HepG2 (cell line): ENCODE data around the gene MKS1. TPM values are rescaled to one million over a fixed set of nuclear protein-coding genes. Genes with fewer than 3 reads are reported as not detected.

Experiments used
- ATAC-seq: fragments of 200-7000 bp; cut with Tn5 transposase; 3 replicates; pipeline ENCODE4 v1.9.1; 2020; ENCODE audit warnings: mild to moderate bottlenecking, moderate library complexity
- BruUV-seq: library from RNA; stranded (reverse); fragments of 400-500 nt; replicated peaks from 2 replicates; lab custom pipeline; 2021; lab: Mats Ljungman, UMichigan
- CTCF ChIA-PET: fragments of 300-600 bp; formaldehyde crosslinking; extraction: SDS; loops from one replicate; lab custom pipeline; 2021; ENCODE audit warnings: low total read pairs, inconsistent platforms, low intra/inter-chr PET ratio; lab: Yijun Ruan, JAX
- POLR2A ChIA-PET: fragments of 350-600 bp; sonication (Branson Sonifier 250); formaldehyde crosslinking; loops from one replicate; lab custom pipeline; 2020; ENCODE audit warnings: antibody characterized with exemption, inconsistent platforms; lab: Yijun Ruan, JAX
- DNase-seq: peaks from one replicate; pipeline ENCODE4 v3.0.0-alpha.2; 2015; ENCODE audit warnings: low spot score
- FAIRE-seq: peaks from 3 replicates; lab custom pipeline; 2011; peaks lifted over from hg19 to GRCh38; lab: Jason Lieb, UNC
- H2AFZ ChIP-seq: one replicate; pipeline ENCODE4 v1.6.1; 2011; ENCODE audit warnings: low read length, inconsistent platforms
- H3K27ac ChIP-seq: fragments of 300-600 bp; 3 replicates; pipeline ENCODE4 v1.8.0; 2011; ENCODE audit warnings: mixed run types, mild to moderate bottlenecking, mixed read lengths, low read length, inconsistent platforms; ENCODE audit not compliant: insufficient read depth; ENCODE audit errors: extremely low read length
- H3K27me3 ChIP-seq, 2 experiments: fragments of 200-600 bp in 1 of 2; 2 replicates in 1 of 2; 3 replicates in 1 of 2; pipeline versions ENCODE4 v1.6.0 to v1.8.0; 2011; ENCODE audit warnings: low read length in 2 of 2, mild to moderate bottlenecking in 2 of 2, moderate library complexity in 2 of 2, inconsistent platforms in 1 of 2; ENCODE audit not compliant: insufficient read depth in 2 of 2, control insufficient read depth in 1 of 2
- H3K36me3 ChIP-seq, 2 experiments: fragments of 200-600 bp in 1 of 2; replicated peaks in 1 of 2; 2 replicates in 1 of 2; 3 replicates in 1 of 2; pipeline versions ENCODE4 v1.5.1 to v1.8.0; 2011; ENCODE audit warnings: low read length in 2 of 2, inconsistent platforms in 1 of 2; ENCODE audit not compliant: insufficient read depth in 2 of 2, control insufficient read depth in 1 of 2
- H3K4me1 ChIP-seq: 2 replicates; pipeline ENCODE4 v1.5.1; 2012; ENCODE audit warnings: low read length, inconsistent platforms; ENCODE audit not compliant: insufficient read depth
- H3K4me2 ChIP-seq: 2 replicates; pipeline ENCODE4 v1.6.0; 2011; ENCODE audit warnings: low read depth, low read length, inconsistent platforms
- H3K4me3 ChIP-seq, 3 experiments: fragments of 200-600 bp in 1 of 3; sonication (generic), shearing (Covaris generic) in 1 of 3; replicated peaks in 1 of 3; 2 replicates each; pipeline ENCODE4 v1.5.1; 2011 to 2016; ENCODE audit warnings: low read length in 3 of 3, inconsistent platforms in 2 of 3, low read depth in 2 of 3, mild to moderate bottlenecking in 2 of 3, control low read depth in 1 of 3, mixed read lengths in 1 of 3; ENCODE audit not compliant: insufficient read depth in 1 of 3
- H3K79me2 ChIP-seq: one replicate; pipeline ENCODE4 v1.6.1; 2011; ENCODE audit warnings: low read length, inconsistent platforms; ENCODE audit not compliant: insufficient read depth
- H3K9ac ChIP-seq: 2 replicates; pipeline ENCODE4 v1.6.0; 2011; ENCODE audit warnings: mild to moderate bottlenecking, low read depth, low read length, inconsistent platforms; ENCODE audit not compliant: insufficient read depth
- H3K9me3 ChIP-seq: 2 replicates; pipeline ENCODE4 v1.5.1; 2012; ENCODE audit warnings: mild to moderate bottlenecking, low read length
- H4K20me1 ChIP-seq: 2 replicates; pipeline ENCODE4 v1.6.0; 2011; ENCODE audit warnings: inconsistent platforms, mild to moderate bottlenecking, low read length, moderate library complexity; ENCODE audit not compliant: insufficient read depth
- CREBL2 ChIP-seq: sonication (generic); formaldehyde crosslinking; IDR thresholded peaks from 2 replicates; pipeline ENCODE4 v1.8.1; 2023; ENCODE audit warnings: missing genetic modification reagents, mild to moderate bottlenecking, borderline replicate concordance
- ELF1 ChIP-seq: sonication (generic); formaldehyde crosslinking; IDR thresholded peaks from 2 replicates; pipeline ENCODE4 v1.4.0; 2020; ENCODE audit warnings: missing genetic modification reagents
- KDM3A ChIP-seq: IDR thresholded peaks from 2 replicates; pipeline ENCODE4 v1.6.1; 2018; ENCODE audit warnings: low read depth, missing compliant biosample characterization
- LCORL ChIP-seq, 2 experiments: fragments of 450-650 bp in 1 of 2; sonication (generic) in 1 of 2; formaldehyde crosslinking in 1 of 2; IDR thresholded peaks; 2 replicates each; pipeline versions ENCODE4 v1.5.0 to v1.6.1; 2017 to 2020; ENCODE audit warnings: antibody characterized with exemption in 1 of 2, missing genetic modification reagents in 1 of 2
- MATR3 ChIP-seq: sonication (generic); formaldehyde crosslinking; IDR thresholded peaks from 2 replicates; pipeline ENCODE4 v1.4.0; 2020; ENCODE audit warnings: missing genetic modification reagents
- MAX ChIP-seq: IDR thresholded peaks from 2 replicates; pipeline ENCODE4 v1.6.1; 2012; ENCODE audit warnings: inconsistent platforms
- PHF8 ChIP-seq: sonication (generic); formaldehyde crosslinking; IDR thresholded peaks from 2 replicates; pipeline ENCODE4 v1.5.0; 2020; ENCODE audit warnings: missing genetic modification reagents
- REST ChIP-seq, 2 experiments: IDR thresholded peaks; 2 replicates each; pipeline ENCODE4 v1.6.1; 2011 to 2012; ENCODE audit warnings: low read length in 2 of 2, borderline replicate concordance in 1 of 2, low read depth in 1 of 2, mild to moderate bottlenecking in 1 of 2, moderate library complexity in 1 of 2
- ZMYM3 ChIP-seq: sonication (generic); formaldehyde crosslinking; IDR thresholded peaks from 2 replicates; pipeline ENCODE4 v1.5.1; 2020; ENCODE audit warnings: mild to moderate bottlenecking, missing genetic modification reagents
- WGBS: methylation state at CpG from one replicate; pipeline ENCODE4 v1.1.6; 2017; ENCODE audit warnings: low lambda C conversion rate; 5-methylcytosine and 5-hydroxymethylcytosine counted together
- in situ Hi-C: cut with HindIII; loops from 2 replicates; pipeline ENCODE4 v1.10.0; 2017; ENCODE audit warnings: low pct_unique_long_range_greater_than_20kb; ENCODE audit not compliant: extremely low pct_ligation_motif_present
- intact Hi-C: fragments of 100-400 bp; cut with micrococcal nuclease; formaldehyde crosslinking; loops from one replicate; pipeline ENCODE4 v1.10.0; 2022; ENCODE audit not compliant: unreplicated experiment
- polyA plus RNA-seq, 8 experiments: library from polyadenylated mRNA; depleted of rRNA in 3 of 8; stranded (reverse) in 7 of 8; unstranded in 1 of 8; fragments of >200 nt; fragmentation: Illumina TruSeq in 4 of 8; extraction: Trizol in 4 of 8; gene quantifications; 2 replicates each; pipeline versions ENCODE4 v1.2.1 to v1.2.3, GENCODE V29; 2011 to 2016; ENCODE audit warnings: low read depth in 4 of 8, missing spikeins in 1 of 8, mixed read lengths in 1 of 8; ENCODE audit not compliant: insufficient read depth in 1 of 8
- total RNA-seq, 5 experiments: library from RNA; depleted of rRNA; stranded (reverse); fragments of >200 nt; fragmentation: Illumina TruSeq; extraction: Trizol; gene quantifications; 2 replicates each; pipeline ENCODE4 v1.2.3, GENCODE V29; 2016; ENCODE audit warnings: low read depth in 1 of 5

The MKS1 gene
- total and polyA plus RNA-seq, 2 of the 13 experiments (the other 11 are each of a cell fraction or from before 2014, with no cell fraction given), result 16.1 to 26.3 TPM

GRCh38 chr17:58264407-58265103 is 45.5 kb upstream of the MKS1 start:
- no peak for ATAC-seq
- no peak overlapping the region for H3K27ac ChIP-seq
- no peak for FAIRE-seq
- no peak overlapping the region for H3K9ac ChIP-seq
- in situ Hi-C loops, result no loop called here
- no peaks in the 10 kb centered on the region for H3K9me3 ChIP-seq
- DNase-seq, result no peak
- no peak overlapping the region for H2AFZ ChIP-seq
- no peak overlapping the region for H3K4me3 ChIP-seq
- H3K79me2 ChIP-seq, result no peaks in the 10 kb centered on the region
- no peaks in the 10 kb centered on the region for H4K20me1 ChIP-seq
- TF ChIP-seq MATR3 (CRISPR knock-in tag) (no peak), CREBL2 (CRISPR knock-in tag) (no peak)
- TF ChIP-seq, all 625 proteins: peak for 0
- WGBS, result 50% methylated on average over 6 of the region's 6 CpGs
- CTCF ChIA-PET, result no interaction called here
- no peaks in the 10 kb centered on the region for H3K4me1 ChIP-seq
- BruUV-seq, result no TSS peak
- peaks cover 3 to 46% of the 10 kb centered on the region in 2 experiments; a peak in 4 of 5 replicates for H3K27me3 ChIP-seq
- POLR2A ChIA-PET, result no interaction called here
- no peak overlapping the region for H3K4me2 ChIP-seq
- intact Hi-C loops, result no loop called here
- no peaks in the 10 kb centered on the region for H3K36me3 ChIP-seq

- WGBS, result 0% methylated on average over 1 of the region's 1 CpG
- CTCF ChIA-PET, result no interaction called here
- no peak for DNase-seq
- H3K9ac ChIP-seq, result no peak overlapping the region
- H3K27ac ChIP-seq, result no peak overlapping the region
- H4K20me1 ChIP-seq, result no peaks in the 10 kb centered on the region
- no peaks in the 10 kb centered on the region for H3K36me3 ChIP-seq
- peaks cover 3 to 38% of the 10 kb centered on the region in 2 experiments; a peak in 4 of 5 replicates for H3K27me3 ChIP-seq
- TF ChIP-seq LCORL (IDR thresholded peaks at IDR 0.05), result no peak
- TF ChIP-seq LCORL (CRISPR knock-in tag; IDR thresholded peaks at IDR 0.05), result no peak
- TF ChIP-seq MAX, result no peak
- no peak for TF ChIP-seq ZMYM3
- TF ChIP-seq KDM3A (CRISPR knock-in tag), result no peak
- no peak for TF ChIP-seq REST (IDR thresholded peaks at IDR 0.05; ENCODE audit: borderline replicate concordance in 1 of 2, low read depth in 1 of 2, low read length in 2 of 2)
- TF ChIP-seq ELF1 (CRISPR knock-in tag), result no peak
- TF ChIP-seq PHF8 (CRISPR knock-in tag), result no peak
- TF ChIP-seq, all 625 proteins: peak for 0
- no peaks in the 10 kb centered on the region for H3K79me2 ChIP-seq
- no peak overlapping the region for H3K4me2 ChIP-seq
- FAIRE-seq (no peak), ATAC-seq (no peak)
- intact Hi-C loops (no loop called here), in situ Hi-C loops (no loop called here)
- no peak overlapping the region for H2AFZ ChIP-seq
- H3K4me3 ChIP-seq, result no peak overlapping the region
- no peaks in the 10 kb centered on the region for H3K9me3 ChIP-seq
- BruUV-seq, result no TSS peak
- POLR2A ChIA-PET, result no interaction called here
- H3K4me1 ChIP-seq, result no peaks in the 10 kb centered on the region
These were observed 44.7 kb upstream of the MKS1 start for GRCh38 chr17:58263773-58264172.
